Pancreas (tissue), 10 donors: ENCODE data around the gene BCAT1. TPM values are rescaled to one million over a fixed set of nuclear protein-coding genes. Genes with fewer than 3 reads are reported as not detected.

Source experiments
- ATAC-seq, 4 donors: fragments of 200-7000 bp; cut with Tn5 transposase; one replicate each; pipeline versions ENCODE4 v1.8.0 to v1.9.1; 2020; ENCODE audit warnings: mild to moderate bottlenecking in 4 of 4, moderate library complexity in 4 of 4
- DNase-seq, 6 donors: peaks; one replicate each; pipeline ENCODE4 v3.0.0-alpha.2; 2020
- FAIRE-seq: peaks from 2 replicates; lab custom pipeline; 2012; peaks lifted over from hg19 to GRCh38; lab: Jason Lieb, UNC
- H3K27ac ChIP-seq, 4 donors: fragments of 200-600 bp; sonication (generic); 1 replicate in 3 of 4; 2 replicates in 1 of 4; pipeline versions ENCODE4 v1.5.0 to v1.8.0; 2020
- H3K27me3 ChIP-seq, 4 donors: fragments of 200-600 bp; one replicate each; pipeline ENCODE4 v1.8.0; 2021
- H3K36me3 ChIP-seq, 3 donors: fragments of 200-600 bp; sonication (generic) in 1 of 3; one replicate each; pipeline versions ENCODE4 v1.5.0 to v1.8.0; 2020 to 2021
- H3K4me1 ChIP-seq, 3 donors: fragments of 200-600 bp; one replicate each; pipeline ENCODE4 v1.8.0; 2021
- H3K4me3 ChIP-seq, 4 donors: fragments of 200-600 bp; sonication (generic) in 2 of 4; one replicate each; pipeline versions ENCODE4 v1.5.0 to v1.8.0; 2020 to 2021
- H3K9me3 ChIP-seq, 4 donors: fragments of 200-600 bp; one replicate each; pipeline ENCODE4 v1.8.0; 2021
- WGBS, 2 donors: extraction: QIAGEN DNeasy Blood & Tissue Kit; methylation state at CpG; one replicate each; pipeline ENCODE4 v1.1.7; 2013; 5-methylcytosine and 5-hydroxymethylcytosine counted together
- intact Hi-C, 3 donors: fragments of 100-400 bp; cut with DNase I; formaldehyde crosslinking; loops; one replicate each; pipeline versions ENCODE4 v1.11.1 to v1.14.2; 2022
- polyA plus RNA-seq, 2 donors: library from polyadenylated mRNA; stranded (reverse); fragments of 200-250 nt; gene quantifications; one replicate each; pipeline ENCODE4 v1.2.3, GENCODE V29; 2013
- total RNA-seq, 6 donors: library from RNA; stranded (reverse); fragmentation: NEBNext Ultra II Directional in 4 of 6; extraction: Animal tissue kit (Norgen Biotek cat#: 25700) in 4 of 6; gene quantifications; one replicate each; pipeline versions ENCODE4 v1.2.1 to v1.2.4, GENCODE V29; 2021 to 2023
- TF ChIP-seq, protein P1 (sequence below), 4 donors: fragments of 200-600 bp; sonication (generic) in 3 of 4; IDR thresholded peaks; one replicate each; pipeline versions ENCODE4 v1.5.0 to v1.8.0; 2021; ENCODE audit warnings: antibody characterized with exemption in 4 of 4
- donor health status: healthy with polysubstance abuse.
- donor health status: DM: no; HTN: no; CAD: no; lungs with moderate emphysema.
- donor health status: DM: no; HTN: no; CAD: no.
- donor health status: control.
- donor health status: control.
- donor health status: Bipolar disorder and iron deficiency.
- donor health status: DM: yes; HTN: yes; CAD: no.
- donor health status: DM: no; HTN: no; CAD: no.
- donor health status: DM: no; HTN: no; CAD: no.
- donor health status: DM: yes; HTN: yes; CAD: no.

Gene BCAT1
- total and polyA plus RNA-seq, 8 donors: 7.6 to 121 (median 67.7) TPM

DNA sequence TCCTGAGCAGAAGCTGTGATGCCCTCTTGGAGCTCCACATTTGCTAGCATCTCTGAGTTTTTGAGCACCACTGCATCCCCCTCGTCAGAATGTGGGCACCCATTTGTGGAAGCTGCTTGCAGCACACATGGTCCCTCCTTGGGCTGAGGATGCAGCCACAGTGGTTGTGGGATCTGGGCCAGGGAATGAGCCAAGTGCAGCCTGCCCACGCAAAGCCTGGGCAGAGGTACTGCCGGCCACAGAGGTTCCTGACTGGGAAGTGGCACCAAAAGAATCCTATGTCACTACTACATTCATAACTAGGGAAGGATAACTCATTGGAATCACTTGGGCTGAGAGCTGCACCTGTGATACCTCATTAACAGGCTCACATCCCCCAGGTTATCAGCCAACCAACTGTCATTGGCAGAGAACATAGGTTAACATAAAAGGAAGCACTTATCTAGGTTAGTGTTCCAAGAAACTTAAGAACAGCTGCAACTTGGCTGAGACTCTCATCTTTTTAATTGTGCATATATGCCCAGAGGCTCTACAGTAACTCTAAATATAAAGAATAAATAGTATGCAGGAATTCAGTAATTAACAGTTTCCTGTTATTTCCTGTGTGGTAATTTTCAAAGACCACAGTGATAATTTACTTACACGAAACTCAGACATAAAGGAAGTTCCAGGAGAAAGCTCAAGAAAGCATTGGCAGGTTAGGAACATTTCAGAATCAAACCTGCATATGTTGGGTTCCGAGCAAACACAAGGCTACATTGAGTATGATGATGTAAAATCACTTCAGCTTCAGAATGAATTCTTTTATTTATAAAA is 145.3 kb downstream of the BCAT1 start:
- intact Hi-C loops: no loop called here
- no peaks in the 10 kb centered on the region for H3K36me3 ChIP-seq
- no peak overlapping the region for H3K4me3 ChIP-seq
- H3K4me1 ChIP-seq: no peaks in the 10 kb centered on the region
- DNase-seq (no peak), ATAC-seq (no peak), FAIRE-seq (no peak)
- WGBS, 2 donors: 66 to 81% methylated on average over 5 of the region's 5 CpGs
- no peaks in the 10 kb centered on the region for H3K27me3 ChIP-seq
- TF ChIP-seq, protein P1, sequence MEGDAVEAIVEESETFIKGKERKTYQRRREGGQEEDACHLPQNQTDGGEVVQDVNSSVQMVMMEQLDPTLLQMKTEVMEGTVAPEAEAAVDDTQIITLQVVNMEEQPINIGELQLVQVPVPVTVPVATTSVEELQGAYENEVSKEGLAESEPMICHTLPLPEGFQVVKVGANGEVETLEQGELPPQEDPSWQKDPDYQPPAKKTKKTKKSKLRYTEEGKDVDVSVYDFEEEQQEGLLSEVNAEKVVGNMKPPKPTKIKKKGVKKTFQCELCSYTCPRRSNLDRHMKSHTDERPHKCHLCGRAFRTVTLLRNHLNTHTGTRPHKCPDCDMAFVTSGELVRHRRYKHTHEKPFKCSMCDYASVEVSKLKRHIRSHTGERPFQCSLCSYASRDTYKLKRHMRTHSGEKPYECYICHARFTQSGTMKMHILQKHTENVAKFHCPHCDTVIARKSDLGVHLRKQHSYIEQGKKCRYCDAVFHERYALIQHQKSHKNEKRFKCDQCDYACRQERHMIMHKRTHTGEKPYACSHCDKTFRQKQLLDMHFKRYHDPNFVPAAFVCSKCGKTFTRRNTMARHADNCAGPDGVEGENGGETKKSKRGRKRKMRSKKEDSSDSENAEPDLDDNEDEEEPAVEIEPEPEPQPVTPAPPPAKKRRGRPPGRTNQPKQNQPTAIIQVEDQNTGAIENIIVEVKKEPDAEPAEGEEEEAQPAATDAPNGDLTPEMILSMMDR (IDR thresholded peaks at IDR 0.05): no peak
- no peaks in the 10 kb centered on the region for H3K9me3 ChIP-seq
- no peak overlapping the region for H3K27ac ChIP-seq

DNA sequence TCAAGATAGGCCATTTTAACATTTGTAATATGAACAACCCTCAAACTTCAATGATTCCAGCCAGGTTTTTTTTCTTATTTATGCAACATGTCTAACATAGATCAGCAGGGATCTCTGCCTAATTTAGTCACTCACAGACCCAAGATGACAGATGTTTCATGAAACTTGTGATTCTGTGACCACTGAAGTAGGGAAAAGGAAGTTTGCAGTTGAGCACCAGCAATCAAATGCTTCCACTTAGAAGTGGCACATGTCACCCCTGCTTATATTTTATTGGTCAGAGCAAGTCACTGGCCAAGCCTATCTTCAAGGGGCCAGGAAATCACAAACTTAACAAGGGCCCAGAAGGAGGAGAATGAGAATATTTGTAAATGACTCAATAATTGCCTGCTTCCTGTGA is 150.6 kb downstream of the BCAT1 start:
- no peaks in the 10 kb centered on the region for H3K4me1 ChIP-seq
- no peak overlapping the region for H3K27ac ChIP-seq
- FAIRE-seq (no peak), DNase-seq (no peak), ATAC-seq (no peak)
- TF ChIP-seq, protein P1 (IDR thresholded peaks at IDR 0.05): no peak
- H3K4me3 ChIP-seq: no peak overlapping the region
- no peaks in the 10 kb centered on the region for H3K27me3 ChIP-seq
- H3K36me3 ChIP-seq: no peaks in the 10 kb centered on the region
- H3K9me3 ChIP-seq: no peaks in the 10 kb centered on the region
- intact Hi-C loops: no loop called here

DNA sequence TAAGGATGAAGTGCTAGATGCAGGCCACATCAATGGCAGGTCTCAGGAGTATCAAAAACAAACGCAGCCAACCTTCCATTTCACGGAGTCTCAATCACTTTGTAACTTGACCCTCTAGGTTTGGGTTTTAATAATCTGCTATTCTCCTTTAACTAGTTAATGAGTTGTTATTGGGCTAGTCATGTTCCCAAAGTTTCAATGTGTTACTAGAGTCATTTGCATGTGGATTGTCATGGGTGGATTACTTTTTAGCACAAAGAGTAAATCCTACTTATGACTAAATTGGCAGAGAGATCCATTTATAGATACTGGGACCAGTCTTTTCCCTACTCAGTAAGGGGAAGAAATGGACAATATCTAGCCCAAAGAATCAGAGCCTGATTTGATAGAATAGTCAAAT is 151.0 kb downstream of the BCAT1 start:
- 88 to 89% methylated on average over 2 of the region's 2 CpGs for WGBS, 2 donors
- TF ChIP-seq, protein P1 (IDR thresholded peaks at IDR 0.05): no peak
- FAIRE-seq (no peak), ATAC-seq (no peak), DNase-seq (no peak)
- Histone ChIP-seq H3K4me1 (no peaks in the 10 kb centered on the region), H3K36me3 (no peaks in the 10 kb centered on the region), H3K4me3 (no peak overlapping the region), H3K9me3 (no peaks in the 10 kb centered on the region), H3K27ac (no peak overlapping the region), H3K27me3 (no peaks in the 10 kb centered on the region)
- intact Hi-C loops: no loop called here

DNA sequence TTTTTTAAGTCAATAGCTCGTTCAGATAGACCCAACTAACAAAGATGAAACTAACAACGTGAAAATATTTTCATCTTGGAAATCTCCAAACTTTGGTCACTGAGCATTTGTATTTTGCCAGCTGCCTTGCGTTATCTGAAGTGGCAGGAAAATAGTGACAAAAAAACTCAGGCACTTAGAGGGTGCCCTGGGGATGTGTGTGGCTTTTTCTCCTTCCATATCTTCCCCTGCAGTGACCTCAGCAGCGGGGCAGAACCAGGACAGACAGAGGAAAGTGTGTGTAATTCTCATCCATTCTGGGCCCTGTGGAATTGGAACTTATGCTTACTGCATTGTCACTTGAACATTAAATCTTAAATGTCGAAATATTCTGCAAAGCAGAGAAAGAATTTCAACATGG is 152.0 kb downstream of the BCAT1 start:
- ATAC-seq: no peak
- FAIRE-seq: no peak
- 60 to 68% methylated on average over 5 of the region's 5 CpGs for WGBS, 2 donors

More for the DNA sequence above, 152.0 kb downstream of the BCAT1 start:
- intact Hi-C loops: no loop called here
- Histone ChIP-seq H3K4me1 (no peaks in the 10 kb centered on the region), H3K4me3 (no peak overlapping the region), H3K27me3 (no peaks in the 10 kb centered on the region), H3K36me3 (no peaks in the 10 kb centered on the region), H3K27ac (no peak overlapping the region), H3K9me3 (no peaks in the 10 kb centered on the region)
- no peak for DNase-seq
- TF ChIP-seq, protein P1 (IDR thresholded peaks at IDR 0.05): no peak
